HL-60 (cell line): Measurements from ENCODE around the gene NKAIN2.

Source experiments
- DNase-seq, 2 experiments: peaks; one replicate each; pipeline ENCODE4 v3.0.0-alpha.2; 2010 to 2020; ENCODE audit warnings: low read depth in 1 of 2, low spot score in 1 of 2
- H3K27ac ChIP-seq: fragments of 250-450 bp; sonication (Bioruptor Pico); replicated peaks from 2 replicates; pipeline ENCODE4 v1.5.1; 2020; ENCODE audit warnings: mild to moderate bottlenecking, moderate library complexity
- H3K27me3 ChIP-seq: fragments of 250-450 bp; sonication (Bioruptor Pico); 2 replicates; pipeline ENCODE4 v1.5.1; 2021; ENCODE audit warnings: mild to moderate bottlenecking, moderate library complexity; ENCODE audit not compliant: insufficient read depth, poor library complexity, severe bottlenecking
- H3K4me3 ChIP-seq: replicated peaks from 2 replicates; pipeline ENCODE4 v1.5.1; 2011; ENCODE audit warnings: mild to moderate bottlenecking, control low read depth, low read length; ENCODE audit not compliant: insufficient read depth
- GABPA ChIP-seq: IDR thresholded peaks from 2 replicates; pipeline ENCODE4 v1.6.1; 2012; ENCODE audit warnings: low read depth
- POLR2AphosphoS5 ChIP-seq: IDR thresholded peaks from 2 replicates; pipeline ENCODE4 v1.6.1; 2012; ENCODE audit warnings: low read depth
- REST ChIP-seq: IDR thresholded peaks from 2 replicates; pipeline ENCODE4 v1.6.1; 2012; ENCODE audit warnings: low read depth; ENCODE audit not compliant: insufficient replicate concordance
- SPI1 ChIP-seq: IDR thresholded peaks from 2 replicates; pipeline ENCODE4 v1.6.1; 2012; ENCODE audit warnings: low read depth, mild to moderate bottlenecking, borderline replicate concordance
- TF ChIP-seq, protein P1 (sequence below): IDR thresholded peaks from one replicate; pipeline ENCODE4 v1.5.1; 2011; ENCODE audit warnings: low read length, control low read depth, inconsistent platforms; ENCODE audit not compliant: insufficient read depth

NKAIN2 gene

DNA sequence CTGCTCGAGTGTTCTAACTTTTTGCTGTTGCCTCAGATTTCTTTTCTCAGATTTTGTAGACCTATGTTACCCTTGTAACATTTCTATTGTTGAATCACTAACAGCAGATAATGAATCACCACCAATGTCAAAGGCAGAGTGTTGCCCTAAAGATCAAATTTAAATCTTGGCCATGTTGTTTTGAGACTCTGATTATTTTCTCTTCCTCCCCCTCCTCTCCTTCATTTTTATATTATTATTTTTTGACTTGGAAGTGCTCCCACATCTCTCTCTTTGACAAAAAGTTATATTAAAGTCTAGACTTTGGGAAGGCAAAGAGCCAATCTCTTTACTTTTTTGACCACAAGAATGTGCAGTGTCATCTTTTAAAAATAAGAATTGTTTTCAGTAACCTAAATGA, 422.7 kb downstream of the NKAIN2 start:
- no peaks in the 10 kb centered on the region for H3K27me3 ChIP-seq
- DNase-seq, result no peak
- no peak for TF ChIP-seq GABPA
- no peak for TF ChIP-seq SPI1
- TF ChIP-seq, protein P1, sequence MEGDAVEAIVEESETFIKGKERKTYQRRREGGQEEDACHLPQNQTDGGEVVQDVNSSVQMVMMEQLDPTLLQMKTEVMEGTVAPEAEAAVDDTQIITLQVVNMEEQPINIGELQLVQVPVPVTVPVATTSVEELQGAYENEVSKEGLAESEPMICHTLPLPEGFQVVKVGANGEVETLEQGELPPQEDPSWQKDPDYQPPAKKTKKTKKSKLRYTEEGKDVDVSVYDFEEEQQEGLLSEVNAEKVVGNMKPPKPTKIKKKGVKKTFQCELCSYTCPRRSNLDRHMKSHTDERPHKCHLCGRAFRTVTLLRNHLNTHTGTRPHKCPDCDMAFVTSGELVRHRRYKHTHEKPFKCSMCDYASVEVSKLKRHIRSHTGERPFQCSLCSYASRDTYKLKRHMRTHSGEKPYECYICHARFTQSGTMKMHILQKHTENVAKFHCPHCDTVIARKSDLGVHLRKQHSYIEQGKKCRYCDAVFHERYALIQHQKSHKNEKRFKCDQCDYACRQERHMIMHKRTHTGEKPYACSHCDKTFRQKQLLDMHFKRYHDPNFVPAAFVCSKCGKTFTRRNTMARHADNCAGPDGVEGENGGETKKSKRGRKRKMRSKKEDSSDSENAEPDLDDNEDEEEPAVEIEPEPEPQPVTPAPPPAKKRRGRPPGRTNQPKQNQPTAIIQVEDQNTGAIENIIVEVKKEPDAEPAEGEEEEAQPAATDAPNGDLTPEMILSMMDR, result no peak
- no peak for TF ChIP-seq POLR2AphosphoS5
- TF ChIP-seq REST, result no peak
- no peak overlapping the region for H3K27ac ChIP-seq
- H3K4me3 ChIP-seq, result no peak overlapping the region

DNA sequence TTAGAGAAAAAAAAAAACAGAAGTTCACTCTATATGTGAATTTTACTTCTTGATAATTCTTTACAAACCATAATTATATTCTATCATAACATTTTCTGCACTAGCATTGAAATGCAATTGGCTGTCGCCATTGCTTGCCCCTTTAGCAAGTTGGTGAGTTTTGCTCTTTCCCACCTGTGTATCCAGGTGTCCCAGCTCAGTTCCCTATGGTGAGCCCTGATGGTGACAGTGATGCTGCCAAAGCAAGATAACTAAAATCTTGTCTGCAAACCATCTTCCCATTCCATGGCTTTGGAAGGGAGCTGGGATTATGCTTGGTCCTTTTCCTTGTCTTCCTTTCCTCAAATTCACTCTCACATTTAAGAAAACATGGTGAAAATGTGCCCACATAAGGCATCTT, 429.6 kb downstream of the NKAIN2 start:
- no peak for TF ChIP-seq GABPA
- no peak for TF ChIP-seq POLR2AphosphoS5
- TF ChIP-seq, protein P1, result no peak
- no peak for TF ChIP-seq REST
- TF ChIP-seq SPI1, result no peak
- H3K27ac ChIP-seq, result no peak overlapping the region
- no peaks in the 10 kb centered on the region for H3K27me3 ChIP-seq
- no peak overlapping the region for H3K4me3 ChIP-seq
- no peak for DNase-seq

- H3K27ac ChIP-seq, result no peak overlapping the region
- DNase-seq, result no peak
- no peak for TF ChIP-seq POLR2AphosphoS5
- no peak for TF ChIP-seq GABPA
- TF ChIP-seq, protein P1, result no peak
- TF ChIP-seq SPI1, result no peak
- no peak for TF ChIP-seq REST
- no peak overlapping the region for H3K4me3 ChIP-seq
- H3K27me3 ChIP-seq, result no peaks in the 10 kb centered on the region
Observed at GRCh38 chr6:124234801-124235200, 431.1 kb downstream of the NKAIN2 start.
